Suprapubic skin (tissue), 4 donors: ENCODE measurements around the gene LRTM1. TPM values are rescaled to one million over a fixed set of nuclear protein-coding genes. Genes with fewer than 3 reads are reported as not detected.

Experiments
- DNase-seq, 2 donors: peaks; one replicate each; pipeline ENCODE4 v3.0.0-alpha.2; 2019; ENCODE audit warnings: low spot score in 2 of 2
- H3K27ac ChIP-seq: fragments of 200-600 bp; sonication (generic); one replicate; pipeline ENCODE4 v1.5.1; 2019
- H3K27me3 ChIP-seq: fragments of 200-600 bp; sonication (generic); one replicate; pipeline ENCODE4 v1.5.1; 2019
- H3K36me3 ChIP-seq: fragments of 200-600 bp; sonication (generic); one replicate; pipeline ENCODE4 v1.5.1; 2019
- H3K4me1 ChIP-seq: fragments of 200-600 bp; sonication (generic); one replicate; pipeline ENCODE4 v1.5.1; 2019
- H3K4me3 ChIP-seq: fragments of 200-600 bp; sonication (generic); one replicate; pipeline ENCODE4 v1.5.1; 2019; ENCODE audit warnings: mild to moderate bottlenecking
- H3K9me3 ChIP-seq: fragments of 200-600 bp; sonication (generic); one replicate; pipeline ENCODE4 v1.5.1; 2019
- EP300 ChIP-seq: sonication (generic); formaldehyde crosslinking; IDR thresholded peaks from one replicate; pipeline ENCODE4 v1.6.1; 2017; ENCODE audit warnings: antibody characterized with exemption
- POLR2A ChIP-seq, 2 donors: fragments of 450-650 bp; IDR thresholded peaks; one replicate each; pipeline ENCODE4 v1.6.1; 2017; ENCODE audit warnings: antibody characterized with exemption in 2 of 2, mild to moderate bottlenecking in 2 of 2, moderate library complexity in 2 of 2
- POLR2AphosphoS5 ChIP-seq, 3 donors: sonication (generic); formaldehyde crosslinking; IDR thresholded peaks; one replicate each; pipeline ENCODE4 v1.6.1; 2017; ENCODE audit warnings: antibody characterized with exemption in 3 of 3
- WGBS: methylation state at CpG from one replicate; pipeline ENCODE4 v1.1.5; 2018; 5-methylcytosine and 5-hydroxymethylcytosine counted together
- total RNA-seq, 4 donors: library from RNA; depleted of rRNA; stranded (reverse); fragments of >200 nt; gene quantifications; one replicate each; pipeline ENCODE4 v1.1.0, GENCODE V29; 2016
- TF ChIP-seq, protein P1 (sequence below), 2 donors: fragments of 200-600 bp in 1 of 2; fragments of 450-650 bp in 1 of 2; sonication (generic) in 1 of 2; IDR thresholded peaks; one replicate each; pipeline ENCODE4 v1.5.1; 2016 to 2019; ENCODE audit warnings: antibody characterized with exemption in 2 of 2, mild to moderate bottlenecking in 1 of 2, moderate library complexity in 1 of 2

LRTM1 gene
- total RNA-seq, 4 donors from 2014 or later: not detected

DNA sequence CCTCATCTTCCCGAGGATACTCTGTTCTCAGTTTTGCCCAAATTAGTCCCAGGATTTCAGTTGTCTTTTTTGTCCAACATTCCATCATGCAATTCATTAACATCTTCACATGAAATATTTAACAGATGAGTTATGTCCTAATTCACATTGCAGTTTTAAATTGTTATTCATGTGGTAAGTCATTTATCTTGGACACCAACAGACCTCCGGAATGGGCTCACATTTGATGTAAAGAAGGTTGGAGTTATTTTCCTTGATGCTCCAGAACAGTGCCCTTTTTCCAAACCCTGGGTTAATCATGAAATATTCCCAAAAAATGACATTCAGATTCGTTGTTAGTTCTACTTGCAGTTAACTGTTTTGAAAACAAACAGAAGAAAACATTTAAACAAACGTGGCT lies 32.8 kb upstream of the LRTM1 start:
- no peak for DNase-seq
- H3K9me3 ChIP-seq: no peaks in the 10 kb centered on the region
- WGBS: 53% methylated on average over 4 of the region's 4 CpGs
- no peaks in the 10 kb centered on the region for H3K27me3 ChIP-seq
- no peak overlapping the region for H3K27ac ChIP-seq
- H3K4me1 ChIP-seq: no peaks in the 10 kb centered on the region
- no peak for TF ChIP-seq EP300
- no peak for TF ChIP-seq POLR2A (IDR thresholded peaks at IDR 0.05)
- no peak for TF ChIP-seq POLR2AphosphoS5 (IDR thresholded peaks at IDR 0.05)
- TF ChIP-seq, protein P1, sequence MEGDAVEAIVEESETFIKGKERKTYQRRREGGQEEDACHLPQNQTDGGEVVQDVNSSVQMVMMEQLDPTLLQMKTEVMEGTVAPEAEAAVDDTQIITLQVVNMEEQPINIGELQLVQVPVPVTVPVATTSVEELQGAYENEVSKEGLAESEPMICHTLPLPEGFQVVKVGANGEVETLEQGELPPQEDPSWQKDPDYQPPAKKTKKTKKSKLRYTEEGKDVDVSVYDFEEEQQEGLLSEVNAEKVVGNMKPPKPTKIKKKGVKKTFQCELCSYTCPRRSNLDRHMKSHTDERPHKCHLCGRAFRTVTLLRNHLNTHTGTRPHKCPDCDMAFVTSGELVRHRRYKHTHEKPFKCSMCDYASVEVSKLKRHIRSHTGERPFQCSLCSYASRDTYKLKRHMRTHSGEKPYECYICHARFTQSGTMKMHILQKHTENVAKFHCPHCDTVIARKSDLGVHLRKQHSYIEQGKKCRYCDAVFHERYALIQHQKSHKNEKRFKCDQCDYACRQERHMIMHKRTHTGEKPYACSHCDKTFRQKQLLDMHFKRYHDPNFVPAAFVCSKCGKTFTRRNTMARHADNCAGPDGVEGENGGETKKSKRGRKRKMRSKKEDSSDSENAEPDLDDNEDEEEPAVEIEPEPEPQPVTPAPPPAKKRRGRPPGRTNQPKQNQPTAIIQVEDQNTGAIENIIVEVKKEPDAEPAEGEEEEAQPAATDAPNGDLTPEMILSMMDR (IDR thresholded peaks at IDR 0.05): no peak
- H3K36me3 ChIP-seq: no peaks in the 10 kb centered on the region
- no peak overlapping the region for H3K4me3 ChIP-seq

DNA sequence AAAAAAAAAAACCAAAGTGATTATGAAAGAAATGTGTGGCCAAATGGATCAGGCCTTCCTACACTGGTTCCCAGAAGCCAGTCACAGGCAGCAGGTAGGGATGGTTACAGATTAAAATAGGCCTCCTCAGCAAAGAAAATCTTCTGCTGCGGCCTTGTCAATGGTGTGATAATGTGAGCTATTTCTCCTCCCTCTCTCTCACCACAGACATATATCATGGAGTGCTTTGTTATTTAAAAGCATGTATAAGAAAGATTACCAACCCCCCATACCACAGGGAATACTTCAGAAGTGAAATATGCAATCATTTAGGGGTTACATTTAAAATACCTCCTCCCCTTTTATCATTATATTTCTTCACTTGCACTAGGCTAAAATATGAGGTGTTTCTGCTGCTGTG lies 32.2 kb upstream of the LRTM1 start:
- TF ChIP-seq, protein P1 (IDR thresholded peaks at IDR 0.05): no peak
- no peak for TF ChIP-seq POLR2A (IDR thresholded peaks at IDR 0.05)
- TF ChIP-seq EP300: no peak
- TF ChIP-seq POLR2AphosphoS5 (IDR thresholded peaks at IDR 0.05): no peak
- H3K36me3 ChIP-seq: no peaks in the 10 kb centered on the region
- 91% methylated on average over 1 of the region's 1 CpG for WGBS
- no peaks in the 10 kb centered on the region for H3K4me1 ChIP-seq
- H3K9me3 ChIP-seq: no peaks in the 10 kb centered on the region
- H3K27me3 ChIP-seq: no peaks in the 10 kb centered on the region
- no peak overlapping the region for H3K27ac ChIP-seq
- H3K4me3 ChIP-seq: no peak overlapping the region
- no peak for DNase-seq

GRCh38 chr3:54957711-54958110 lies 29.9 kb upstream of the LRTM1 start:
- H3K36me3 ChIP-seq: no peaks in the 10 kb centered on the region
- no peaks in the 10 kb centered on the region for H3K4me1 ChIP-seq
- no peak overlapping the region for H3K27ac ChIP-seq
- TF ChIP-seq POLR2A (IDR thresholded peaks at IDR 0.05) (no peak), EP300 (no peak), POLR2AphosphoS5 (IDR thresholded peaks at IDR 0.05) (no peak)
- TF ChIP-seq, protein P1 (IDR thresholded peaks at IDR 0.05): no peak
- H3K4me3 ChIP-seq: no peak overlapping the region
- 83% methylated on average over 4 of the region's 4 CpGs for WGBS
- H3K27me3 ChIP-seq: no peaks in the 10 kb centered on the region
- no peaks in the 10 kb centered on the region for H3K9me3 ChIP-seq
- DNase-seq: no peak

GRCh38 chr3:54955941-54956340 lies 28.1 kb upstream of the LRTM1 start:
- TF ChIP-seq, protein P1 (IDR thresholded peaks at IDR 0.05): no peak
- no peak for TF ChIP-seq POLR2AphosphoS5 (IDR thresholded peaks at IDR 0.05)
- TF ChIP-seq POLR2A (IDR thresholded peaks at IDR 0.05): no peak
- TF ChIP-seq EP300: no peak
- Histone ChIP-seq H3K36me3 (no peaks in the 10 kb centered on the region), H3K27ac (no peak overlapping the region), H3K4me3 (no peak overlapping the region), H3K9me3 (no peaks in the 10 kb centered on the region), H3K4me1 (peaks cover 4% of the 10 kb centered on the region), H3K27me3 (no peaks in the 10 kb centered on the region)
- 61% methylated on average over 6 of the region's 6 CpGs for WGBS
- DNase-seq: no peak

DNA sequence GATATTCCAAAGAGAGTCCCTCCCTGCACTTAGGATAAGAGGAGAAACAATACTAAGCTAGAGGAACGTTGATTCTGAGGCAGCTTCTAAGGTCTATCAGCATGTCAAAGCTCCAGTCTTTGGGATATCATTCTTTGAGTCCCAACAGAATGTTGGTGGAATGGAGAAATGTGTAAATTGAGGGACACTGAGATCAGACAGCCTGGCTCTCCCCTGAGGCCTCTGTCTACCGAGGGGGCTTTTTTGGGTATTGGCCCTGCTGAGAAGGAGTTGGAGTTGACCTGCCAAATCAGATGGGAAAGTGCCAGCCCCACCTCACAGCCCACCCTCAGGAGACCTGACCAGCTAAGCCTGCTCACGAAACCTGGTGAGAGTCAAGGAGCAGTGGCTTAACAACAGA lies 27.6 kb upstream of the LRTM1 start:
- H3K27me3 ChIP-seq: no peaks in the 10 kb centered on the region
- H3K9me3 ChIP-seq: no peaks in the 10 kb centered on the region
- peaks cover 7% of the 10 kb centered on the region for H3K4me1 ChIP-seq
- no peak for DNase-seq
- 70% methylated on average over 3 of the region's 3 CpGs for WGBS
- H3K27ac ChIP-seq: no peak overlapping the region
- H3K4me3 ChIP-seq: no peak overlapping the region
- no peaks in the 10 kb centered on the region for H3K36me3 ChIP-seq
- TF ChIP-seq POLR2A (IDR thresholded peaks at IDR 0.05) (no peak), POLR2AphosphoS5 (IDR thresholded peaks at IDR 0.05) (no peak), EP300 (no peak)
- TF ChIP-seq, protein P1 (IDR thresholded peaks at IDR 0.05): no peak
